GM18508 (cell line): ENCODE results near the gene ZNF319.

ENCODE experiments used
- ATAC-seq: cut with Tn5 transposase; IDR thresholded peaks from one replicate; pipeline ENCODE4 v1.9.1; 2021; ENCODE audit warnings: moderate number of reproducible peaks; ENCODE audit not compliant: insufficient read depth, unreplicated experiment

ZNF319 gene

GRCh38 chr16:57999971-58000705, at the start of gene ZNF319:
Gene ZNF319 (minus strand): TSS chr16:58000672. CDS start chr16:57998265, 2,407 bp downstream.
- no peak for ATAC-seq

GRCh38 chr16:58049232-58050185, 49.0 kb upstream of the ZNF319 start:
- no peak for ATAC-seq

GRCh38 chr16:58048494-58049231, 48.2 kb upstream of the ZNF319 start:
- ATAC-seq, result no peak

GRCh38 chr16:58047557-58048348, 47.3 kb upstream of the ZNF319 start:
- no peak for ATAC-seq

GRCh38 chr16:58046936-58047335, 46.5 kb upstream of the ZNF319 start:
- ATAC-seq, result no peak

- ATAC-seq, result no peak
Measured at GRCh38 chr16:58046054-58046881, 45.8 kb upstream of the ZNF319 start.

- no peak for ATAC-seq
Measured at GRCh38 chr16:58045096-58045495, 44.6 kb upstream of the ZNF319 start.

- ATAC-seq, result no peak
Measured at GRCh38 chr16:58044266-58045019, 44.0 kb upstream of the ZNF319 start.

- ATAC-seq, result no peak
Measured at GRCh38 chr16:58043571-58044155, 43.2 kb upstream of the ZNF319 start.

- ATAC-seq, result no peak
Measured at GRCh38 chr16:58042886-58043515, 42.5 kb upstream of the ZNF319 start.

GRCh38 chr16:58042001-58042885, 41.8 kb upstream of the ZNF319 start:
- no peak for ATAC-seq

- no peak for ATAC-seq
Measured at GRCh38 chr16:58041628-58041955, 41.1 kb upstream of the ZNF319 start.

- no peak for ATAC-seq
Measured at GRCh38 chr16:58040945-58041627, 40.6 kb upstream of the ZNF319 start.

GRCh38 chr16:58040496-58040846, 40.0 kb upstream of the ZNF319 start:
- no peak for ATAC-seq

- no peak for ATAC-seq
Measured at GRCh38 chr16:58039829-58040495, 39.5 kb upstream of the ZNF319 start.

GRCh38 chr16:58038219-58038641, 37.8 kb upstream of the ZNF319 start:
- ATAC-seq, result no peak
